HEK293 (cell line): ENCODE data around the gene EIF1AD.

Experiments
- CTCF ChIA-PET: fragments of 350-600 bp; formaldehyde crosslinking; extraction: SDS; loops from one replicate; lab custom pipeline; 2021; ENCODE audit warnings: antibody characterized with exemption; lab: Yijun Ruan, JAX
- POLR2A ChIA-PET: fragments of 300-600 bp; formaldehyde crosslinking; extraction: SDS; loops from one replicate; lab custom pipeline; 2020; ENCODE audit warnings: antibody characterized with exemption, inconsistent platforms; lab: Yijun Ruan, JAX
- H3K27ac ChIP-seq: fragments of 200-500 bp; sonication (Bioruptor generic); 2 replicates; pipeline ENCODE4 v1.5.1; 2014; ENCODE audit warnings: low read depth, low read length, control low read depth, inconsistent platforms; ENCODE audit errors: extremely low read depth
- H3K36me3 ChIP-seq, 2 experiments: fragments of 200-500 bp in 1 of 2; sonication (Bioruptor generic) in 1 of 2; 1 replicate in 1 of 2; 2 replicates in 1 of 2; pipeline ENCODE4 v1.5.1; 2014 to 2017; ENCODE audit warnings: inconsistent platforms in 2 of 2, low read length in 2 of 2; ENCODE audit not compliant: control insufficient read depth in 2 of 2, insufficient read depth in 1 of 2
- H3K4me1 ChIP-seq: fragments of 200-500 bp; sonication (Bioruptor generic); 2 replicates; pipeline ENCODE4 v1.5.1; 2014; ENCODE audit warnings: mild to moderate bottlenecking, low read length, inconsistent platforms; ENCODE audit not compliant: control insufficient read depth, insufficient read depth
- H3K4me3 ChIP-seq: 2 replicates; pipeline ENCODE4 v1.5.1; 2011; ENCODE audit warnings: low read depth, mild to moderate bottlenecking, control low read depth, low read length, moderate library complexity
- H3K9me3 ChIP-seq: fragments of 200-500 bp; sonication (Bioruptor generic); 2 replicates; pipeline ENCODE4 v1.5.1; 2014; ENCODE audit warnings: low read depth, low read length, inconsistent platforms; ENCODE audit not compliant: control insufficient read depth, insufficient read depth
- BCL11A ChIP-seq: fragments of 450-650 bp; formaldehyde crosslinking; IDR thresholded peaks from 2 replicates; pipeline ENCODE4 v1.5.1; 2016; ENCODE audit warnings: low read depth, missing biosample characterization, missing genetic modification characterization
- GLIS1 ChIP-seq: fragments of 450-650 bp; formaldehyde crosslinking; IDR thresholded peaks from 2 replicates; pipeline ENCODE4 v1.5.1; 2016; ENCODE audit warnings: missing biosample characterization, missing genetic modification characterization
- ZNF138 ChIP-seq: fragments of 450-650 bp; formaldehyde crosslinking; IDR thresholded peaks from 2 replicates; pipeline ENCODE4 v1.5.1; 2016; ENCODE audit warnings: missing biosample characterization, missing genetic modification characterization, borderline replicate concordance
- ZNF175 ChIP-seq: fragments of 450-650 bp; formaldehyde crosslinking; IDR thresholded peaks from 2 replicates; pipeline ENCODE4 v1.5.1; 2016; ENCODE audit warnings: missing biosample characterization, missing genetic modification characterization
- ZNF335 ChIP-seq: fragments of 450-650 bp; formaldehyde crosslinking; conservative IDR thresholded peaks from 2 replicates; pipeline ENCODE4 v1.5.1; 2016; ENCODE audit warnings: missing biosample characterization, missing genetic modification characterization
- ZNF660 ChIP-seq: fragments of 450-650 bp; IDR thresholded peaks from 2 replicates; pipeline ENCODE4 v1.5.1; 2018; ENCODE audit warnings: missing biosample characterization, mild to moderate bottlenecking, missing genetic modification characterization
- ZNF670 ChIP-seq: fragments of 450-650 bp; formaldehyde crosslinking; IDR thresholded peaks from 2 replicates; pipeline ENCODE4 v1.5.1; 2016; ENCODE audit warnings: missing biosample characterization, missing genetic modification characterization, low read depth
- TF ChIP-seq, protein P1 (sequence below): fragments of 450-650 bp; formaldehyde crosslinking; IDR thresholded peaks from 2 replicates; pipeline ENCODE4 v1.5.1; 2016; ENCODE audit warnings: missing biosample characterization, missing genetic modification characterization, borderline replicate concordance
- TF ChIP-seq, protein P2 (sequence below): fragments of 450-650 bp; formaldehyde crosslinking; IDR thresholded peaks from 2 replicates; pipeline ENCODE4 v1.5.1; 2016; ENCODE audit warnings: missing biosample characterization, missing genetic modification characterization
- TF ChIP-seq, protein P3 (sequence below): fragments of 450-650 bp; formaldehyde crosslinking; IDR thresholded peaks from 2 replicates; pipeline ENCODE4 v1.5.1; 2016; ENCODE audit warnings: missing biosample characterization, missing genetic modification characterization
- TF ChIP-seq, protein P4 (sequence below): fragments of 450-650 bp; IDR thresholded peaks from 2 replicates; pipeline ENCODE4 v1.5.1; 2018; ENCODE audit warnings: missing biosample characterization, missing genetic modification characterization
- TF ChIP-seq, protein P5 (sequence below): fragments of 450-650 bp; formaldehyde crosslinking; IDR thresholded peaks from 2 replicates; pipeline ENCODE4 v1.5.0; 2017; ENCODE audit warnings: missing biosample characterization, missing genetic modification characterization, borderline replicate concordance

EIF1AD gene

DNA sequence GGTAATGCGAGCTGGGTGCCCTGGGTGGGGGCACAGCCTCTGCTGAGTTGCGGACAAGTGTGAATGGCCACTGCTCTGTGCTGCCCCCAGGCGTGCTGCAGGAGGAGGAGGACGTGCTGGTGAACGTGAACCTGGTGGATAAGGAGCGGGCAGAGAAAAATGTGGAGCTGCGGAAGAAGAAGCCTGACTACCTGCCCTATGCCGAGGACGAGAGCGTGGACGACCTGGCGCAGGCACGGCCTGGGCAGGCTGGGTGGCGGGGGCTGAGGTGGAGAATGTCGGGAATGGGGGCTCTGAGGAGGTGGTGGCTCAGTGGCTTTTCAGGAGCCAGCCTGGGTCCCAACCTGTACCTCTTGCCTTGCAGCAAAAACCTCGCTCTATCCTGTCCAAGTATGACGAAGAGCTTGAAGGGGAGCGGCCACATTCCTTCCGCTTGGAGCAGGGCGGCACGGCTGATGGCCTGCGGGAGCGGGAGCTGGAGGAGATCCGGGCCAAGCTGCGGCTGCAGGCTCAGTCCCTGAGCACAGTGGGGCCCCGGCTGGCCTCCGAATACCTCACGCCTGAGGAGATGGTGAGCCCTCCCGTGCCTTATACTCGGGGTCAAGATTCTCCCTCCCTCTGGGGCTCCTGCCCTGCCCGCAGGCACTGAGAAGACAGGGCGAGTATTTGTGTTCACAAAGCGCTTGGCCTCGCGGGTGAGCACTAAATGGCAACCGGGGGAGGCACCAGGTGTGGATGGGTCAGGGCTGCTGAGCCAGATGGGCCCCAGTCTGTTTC lies 35.8 kb downstream of the EIF1AD start (continued):
- TF ChIP-seq, protein P1, sequence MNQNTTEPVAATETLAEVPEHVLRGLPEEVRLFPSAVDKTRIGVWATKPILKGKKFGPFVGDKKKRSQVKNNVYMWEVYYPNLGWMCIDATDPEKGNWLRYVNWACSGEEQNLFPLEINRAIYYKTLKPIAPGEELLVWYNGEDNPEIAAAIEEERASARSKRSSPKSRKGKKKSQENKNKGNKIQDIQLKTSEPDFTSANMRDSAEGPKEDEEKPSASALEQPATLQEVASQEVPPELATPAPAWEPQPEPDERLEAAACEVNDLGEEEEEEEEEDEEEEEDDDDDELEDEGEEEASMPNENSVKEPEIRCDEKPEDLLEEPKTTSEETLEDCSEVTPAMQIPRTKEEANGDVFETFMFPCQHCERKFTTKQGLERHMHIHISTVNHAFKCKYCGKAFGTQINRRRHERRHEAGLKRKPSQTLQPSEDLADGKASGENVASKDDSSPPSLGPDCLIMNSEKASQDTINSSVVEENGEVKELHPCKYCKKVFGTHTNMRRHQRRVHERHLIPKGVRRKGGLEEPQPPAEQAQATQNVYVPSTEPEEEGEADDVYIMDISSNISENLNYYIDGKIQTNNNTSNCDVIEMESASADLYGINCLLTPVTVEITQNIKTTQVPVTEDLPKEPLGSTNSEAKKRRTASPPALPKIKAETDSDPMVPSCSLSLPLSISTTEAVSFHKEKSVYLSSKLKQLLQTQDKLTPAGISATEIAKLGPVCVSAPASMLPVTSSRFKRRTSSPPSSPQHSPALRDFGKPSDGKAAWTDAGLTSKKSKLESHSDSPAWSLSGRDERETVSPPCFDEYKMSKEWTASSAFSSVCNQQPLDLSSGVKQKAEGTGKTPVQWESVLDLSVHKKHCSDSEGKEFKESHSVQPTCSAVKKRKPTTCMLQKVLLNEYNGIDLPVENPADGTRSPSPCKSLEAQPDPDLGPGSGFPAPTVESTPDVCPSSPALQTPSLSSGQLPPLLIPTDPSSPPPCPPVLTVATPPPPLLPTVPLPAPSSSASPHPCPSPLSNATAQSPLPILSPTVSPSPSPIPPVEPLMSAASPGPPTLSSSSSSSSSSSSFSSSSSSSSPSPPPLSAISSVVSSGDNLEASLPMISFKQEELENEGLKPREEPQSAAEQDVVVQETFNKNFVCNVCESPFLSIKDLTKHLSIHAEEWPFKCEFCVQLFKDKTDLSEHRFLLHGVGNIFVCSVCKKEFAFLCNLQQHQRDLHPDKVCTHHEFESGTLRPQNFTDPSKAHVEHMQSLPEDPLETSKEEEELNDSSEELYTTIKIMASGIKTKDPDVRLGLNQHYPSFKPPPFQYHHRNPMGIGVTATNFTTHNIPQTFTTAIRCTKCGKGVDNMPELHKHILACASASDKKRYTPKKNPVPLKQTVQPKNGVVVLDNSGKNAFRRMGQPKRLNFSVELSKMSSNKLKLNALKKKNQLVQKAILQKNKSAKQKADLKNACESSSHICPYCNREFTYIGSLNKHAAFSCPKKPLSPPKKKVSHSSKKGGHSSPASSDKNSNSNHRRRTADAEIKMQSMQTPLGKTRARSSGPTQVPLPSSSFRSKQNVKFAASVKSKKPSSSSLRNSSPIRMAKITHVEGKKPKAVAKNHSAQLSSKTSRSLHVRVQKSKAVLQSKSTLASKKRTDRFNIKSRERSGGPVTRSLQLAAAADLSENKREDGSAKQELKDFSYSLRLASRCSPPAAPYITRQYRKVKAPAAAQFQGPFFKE (tag by site-specific recombination) = no peak

DNA sequence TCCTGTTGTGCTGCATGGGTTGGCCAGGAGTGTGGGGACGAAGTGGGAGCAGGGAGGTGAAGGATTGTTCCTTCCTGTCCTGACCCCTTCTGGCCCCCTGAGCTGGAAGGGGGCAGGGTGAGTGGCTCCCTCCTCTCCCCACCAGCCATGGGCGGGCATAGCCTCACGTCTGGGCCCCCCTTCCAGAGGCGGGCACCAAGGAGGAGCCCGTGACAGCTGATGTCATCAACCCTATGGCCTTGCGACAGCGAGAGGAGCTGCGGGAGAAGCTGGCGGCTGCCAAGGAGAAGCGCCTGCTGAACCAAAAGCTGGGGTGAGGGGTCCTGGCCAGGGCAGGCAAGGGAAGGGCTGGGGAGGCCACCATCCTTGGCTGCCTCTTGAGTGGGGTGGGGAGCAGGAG lies 37.1 kb downstream of the EIF1AD start:
- CTCF ChIA-PET = no interaction called here
- H3K4me3 ChIP-seq = no peak overlapping the region

DNA sequence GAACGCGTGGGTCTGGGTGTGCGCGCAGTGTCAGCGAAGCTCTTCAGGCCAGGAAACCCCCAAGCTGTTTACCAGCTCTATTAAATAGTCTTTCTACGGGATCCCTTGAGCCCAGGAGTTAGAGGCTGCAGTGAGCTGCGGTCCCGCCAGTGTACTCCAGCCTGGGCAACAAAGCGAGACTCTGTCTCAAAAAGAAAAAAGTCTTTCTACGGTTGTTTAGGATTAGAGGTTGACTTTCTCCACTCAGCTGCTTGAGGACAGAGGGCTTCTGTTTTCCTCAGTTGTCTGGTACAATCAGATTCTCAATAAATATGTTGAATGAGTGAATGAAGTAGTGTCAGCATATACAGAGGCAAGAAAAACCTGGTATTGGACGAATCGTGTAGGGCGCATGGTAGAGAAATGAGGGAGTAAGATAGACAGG lies 39.8 kb downstream of the EIF1AD start:
- Histone ChIP-seq H3K4me1 (no peaks in the 10 kb centered on the region), H3K27ac (no peak overlapping the region), H3K4me3 (peak overlapping the region; percentile 89), H3K9me3 (no peaks in the 10 kb centered on the region), H3K36me3 (peaks cover 0 to 36% of the 10 kb centered on the region in 2 experiments; a peak in 2 of 3 replicates)
- POLR2A ChIA-PET = interaction anchor here (1.0 to 1.2 kb wide), 3 partner anchors 18 to 72 kb away, joined by 3 to 4 read pairs (median 4); partner anchors contain the start of genes BANF1, CCDC85B and EIF1AD
- TF ChIP-seq, protein P2, sequence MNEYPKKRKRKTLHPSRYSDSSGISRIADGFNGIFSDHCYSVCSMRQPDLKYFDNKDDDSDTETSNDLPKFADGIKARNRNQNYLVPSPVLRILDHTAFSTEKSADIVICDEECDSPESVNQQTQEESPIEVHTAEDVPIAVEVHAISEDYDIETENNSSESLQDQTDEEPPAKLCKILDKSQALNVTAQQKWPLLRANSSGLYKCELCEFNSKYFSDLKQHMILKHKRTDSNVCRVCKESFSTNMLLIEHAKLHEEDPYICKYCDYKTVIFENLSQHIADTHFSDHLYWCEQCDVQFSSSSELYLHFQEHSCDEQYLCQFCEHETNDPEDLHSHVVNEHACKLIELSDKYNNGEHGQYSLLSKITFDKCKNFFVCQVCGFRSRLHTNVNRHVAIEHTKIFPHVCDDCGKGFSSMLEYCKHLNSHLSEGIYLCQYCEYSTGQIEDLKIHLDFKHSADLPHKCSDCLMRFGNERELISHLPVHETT (tag by site-specific recombination) = no peak
- TF ChIP-seq ZNF335 (tag by site-specific recombination) (no peak), ZNF660 (tag by site-specific recombination) (peak; percentile 100), ZNF670 (tag by site-specific recombination) (no peak)
- TF ChIP-seq, protein P3, sequence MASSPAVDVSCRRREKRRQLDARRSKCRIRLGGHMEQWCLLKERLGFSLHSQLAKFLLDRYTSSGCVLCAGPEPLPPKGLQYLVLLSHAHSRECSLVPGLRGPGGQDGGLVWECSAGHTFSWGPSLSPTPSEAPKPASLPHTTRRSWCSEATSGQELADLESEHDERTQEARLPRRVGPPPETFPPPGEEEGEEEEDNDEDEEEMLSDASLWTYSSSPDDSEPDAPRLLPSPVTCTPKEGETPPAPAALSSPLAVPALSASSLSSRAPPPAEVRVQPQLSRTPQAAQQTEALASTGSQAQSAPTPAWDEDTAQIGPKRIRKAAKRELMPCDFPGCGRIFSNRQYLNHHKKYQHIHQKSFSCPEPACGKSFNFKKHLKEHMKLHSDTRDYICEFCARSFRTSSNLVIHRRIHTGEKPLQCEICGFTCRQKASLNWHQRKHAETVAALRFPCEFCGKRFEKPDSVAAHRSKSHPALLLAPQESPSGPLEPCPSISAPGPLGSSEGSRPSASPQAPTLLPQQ (tag by site-specific recombination) = no peak
- TF ChIP-seq, protein P4, sequence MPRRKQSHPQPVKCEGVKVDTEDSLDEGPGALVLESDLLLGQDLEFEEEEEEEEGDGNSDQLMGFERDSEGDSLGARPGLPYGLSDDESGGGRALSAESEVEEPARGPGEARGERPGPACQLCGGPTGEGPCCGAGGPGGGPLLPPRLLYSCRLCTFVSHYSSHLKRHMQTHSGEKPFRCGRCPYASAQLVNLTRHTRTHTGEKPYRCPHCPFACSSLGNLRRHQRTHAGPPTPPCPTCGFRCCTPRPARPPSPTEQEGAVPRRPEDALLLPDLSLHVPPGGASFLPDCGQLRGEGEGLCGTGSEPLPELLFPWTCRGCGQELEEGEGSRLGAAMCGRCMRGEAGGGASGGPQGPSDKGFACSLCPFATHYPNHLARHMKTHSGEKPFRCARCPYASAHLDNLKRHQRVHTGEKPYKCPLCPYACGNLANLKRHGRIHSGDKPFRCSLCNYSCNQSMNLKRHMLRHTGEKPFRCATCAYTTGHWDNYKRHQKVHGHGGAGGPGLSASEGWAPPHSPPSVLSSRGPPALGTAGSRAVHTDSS (tag by site-specific recombination) = no peak
- CTCF ChIA-PET = interaction anchor here (0.7 to 3.2 kb wide), 4 partner anchors 73 to 422 kb away, joined by 3 to 16 read pairs (median 4); partner anchors contain the start of genes CCDC85B and FIBP

More for the DNA sequence above, 37.1 kb downstream of the EIF1AD start:
- POLR2A ChIA-PET = no interaction called here
- Histone ChIP-seq H3K9me3 (no peaks in the 10 kb centered on the region), H3K36me3 (peaks cover 0 to 63% of the 10 kb centered on the region in 2 experiments; a peak in 2 of 3 replicates), H3K4me1 (no peaks in the 10 kb centered on the region), H3K27ac (no peak overlapping the region)
- TF ChIP-seq ZNF175 (tag by site-specific recombination) = no peak
- TF ChIP-seq, protein P5, sequence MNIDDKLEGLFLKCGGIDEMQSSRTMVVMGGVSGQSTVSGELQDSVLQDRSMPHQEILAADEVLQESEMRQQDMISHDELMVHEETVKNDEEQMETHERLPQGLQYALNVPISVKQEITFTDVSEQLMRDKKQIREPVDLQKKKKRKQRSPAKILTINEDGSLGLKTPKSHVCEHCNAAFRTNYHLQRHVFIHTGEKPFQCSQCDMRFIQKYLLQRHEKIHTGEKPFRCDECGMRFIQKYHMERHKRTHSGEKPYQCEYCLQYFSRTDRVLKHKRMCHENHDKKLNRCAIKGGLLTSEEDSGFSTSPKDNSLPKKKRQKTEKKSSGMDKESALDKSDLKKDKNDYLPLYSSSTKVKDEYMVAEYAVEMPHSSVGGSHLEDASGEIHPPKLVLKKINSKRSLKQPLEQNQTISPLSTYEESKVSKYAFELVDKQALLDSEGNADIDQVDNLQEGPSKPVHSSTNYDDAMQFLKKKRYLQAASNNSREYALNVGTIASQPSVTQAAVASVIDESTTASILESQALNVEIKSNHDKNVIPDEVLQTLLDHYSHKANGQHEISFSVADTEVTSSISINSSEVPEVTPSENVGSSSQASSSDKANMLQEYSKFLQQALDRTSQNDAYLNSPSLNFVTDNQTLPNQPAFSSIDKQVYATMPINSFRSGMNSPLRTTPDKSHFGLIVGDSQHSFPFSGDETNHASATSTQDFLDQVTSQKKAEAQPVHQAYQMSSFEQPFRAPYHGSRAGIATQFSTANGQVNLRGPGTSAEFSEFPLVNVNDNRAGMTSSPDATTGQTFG (tag by site-specific recombination) = no peak
- TF ChIP-seq, protein P2 (tag by site-specific recombination) = no peak
- TF ChIP-seq ZNF138 = no peak
- no peak for TF ChIP-seq BCL11A (tag by site-specific recombination)
- no peak for TF ChIP-seq GLIS1 (tag by site-specific recombination)
- TF ChIP-seq, all 188 proteins: peak for 0
